D721Med (cell line): ENCODE results near the gene NEK10.

Experiments
- DNase-seq: peaks from one replicate; pipeline ENCODE4 v3.0.0; 2011; ENCODE audit warnings: low spot score; ENCODE audit not compliant: insufficient read length
- FAIRE-seq: peaks from 2 replicates; lab custom pipeline; 2011; peaks lifted over from hg19 to GRCh38; lab: Jason Lieb, UNC
- TF ChIP-seq, protein P1 (sequence below): IDR thresholded peaks from 2 replicates; pipeline ENCODE4 v1.5.1; 2012; ENCODE audit warnings: mild to moderate bottlenecking, control low read depth; ENCODE audit not compliant: insufficient read depth; ENCODE audit errors: missing control alignments

NEK10 gene

DNA sequence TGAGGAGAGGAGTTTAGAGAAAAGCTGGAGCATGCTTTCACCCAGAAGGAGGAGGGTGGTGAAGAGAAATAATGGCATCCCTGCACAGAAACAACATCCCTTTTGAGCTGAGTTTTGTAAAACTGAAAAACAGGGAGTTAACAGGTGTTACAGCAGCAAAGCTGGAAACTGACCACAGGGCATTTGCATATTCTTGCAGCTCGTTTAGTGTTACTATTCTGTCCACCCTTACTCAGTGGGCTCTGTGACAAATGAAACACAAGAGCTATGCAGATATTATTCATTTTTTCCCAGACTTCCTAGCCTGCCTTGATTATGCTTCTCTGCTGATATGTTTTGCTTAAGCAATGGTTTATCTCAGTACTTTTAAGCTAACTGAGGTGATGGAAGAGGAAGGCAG lies 272.0 kb downstream of the NEK10 start:
- DNase-seq (no peak), FAIRE-seq (no peak)
- TF ChIP-seq, protein P1, sequence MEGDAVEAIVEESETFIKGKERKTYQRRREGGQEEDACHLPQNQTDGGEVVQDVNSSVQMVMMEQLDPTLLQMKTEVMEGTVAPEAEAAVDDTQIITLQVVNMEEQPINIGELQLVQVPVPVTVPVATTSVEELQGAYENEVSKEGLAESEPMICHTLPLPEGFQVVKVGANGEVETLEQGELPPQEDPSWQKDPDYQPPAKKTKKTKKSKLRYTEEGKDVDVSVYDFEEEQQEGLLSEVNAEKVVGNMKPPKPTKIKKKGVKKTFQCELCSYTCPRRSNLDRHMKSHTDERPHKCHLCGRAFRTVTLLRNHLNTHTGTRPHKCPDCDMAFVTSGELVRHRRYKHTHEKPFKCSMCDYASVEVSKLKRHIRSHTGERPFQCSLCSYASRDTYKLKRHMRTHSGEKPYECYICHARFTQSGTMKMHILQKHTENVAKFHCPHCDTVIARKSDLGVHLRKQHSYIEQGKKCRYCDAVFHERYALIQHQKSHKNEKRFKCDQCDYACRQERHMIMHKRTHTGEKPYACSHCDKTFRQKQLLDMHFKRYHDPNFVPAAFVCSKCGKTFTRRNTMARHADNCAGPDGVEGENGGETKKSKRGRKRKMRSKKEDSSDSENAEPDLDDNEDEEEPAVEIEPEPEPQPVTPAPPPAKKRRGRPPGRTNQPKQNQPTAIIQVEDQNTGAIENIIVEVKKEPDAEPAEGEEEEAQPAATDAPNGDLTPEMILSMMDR: no peak

DNA sequence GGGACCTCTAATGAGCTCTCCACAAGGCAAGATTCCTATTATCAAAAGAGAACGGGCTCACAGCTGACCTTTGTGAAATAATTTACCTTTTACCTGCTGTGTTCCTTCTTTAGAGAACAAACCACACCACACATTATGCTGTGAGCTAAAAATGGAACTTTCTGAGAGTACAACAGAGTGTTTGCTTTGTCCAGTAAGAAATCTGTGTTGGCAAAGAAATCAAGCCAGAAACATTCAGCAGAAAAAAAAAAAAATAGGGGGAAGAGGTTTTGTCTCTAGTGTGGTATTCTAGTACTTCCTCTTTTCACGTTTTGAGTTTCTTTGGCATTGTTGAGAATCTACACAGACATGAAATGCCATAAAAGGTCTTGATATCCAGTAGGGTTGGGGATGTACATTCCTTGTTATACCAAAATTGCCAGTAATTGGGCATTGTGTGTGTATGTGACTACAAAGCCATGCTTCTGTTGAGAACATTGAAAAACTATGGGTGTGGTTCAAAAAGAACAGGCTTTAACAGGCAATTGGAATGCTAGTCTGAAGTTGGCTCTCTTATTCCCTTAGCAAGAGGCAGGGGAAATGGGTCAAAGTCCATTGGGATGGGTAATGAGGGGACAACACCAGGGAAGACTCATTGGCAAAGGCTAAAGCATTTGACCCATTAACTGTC lies 273.5 kb downstream of the NEK10 start:
- FAIRE-seq: no peak
- no peak for DNase-seq
- TF ChIP-seq, protein P1: no peak

- no peak for DNase-seq
- TF ChIP-seq, protein P1: no peak
- no peak for FAIRE-seq
These were observed 274.5 kb downstream of the NEK10 start for GRCh38 chr3:27094721-27095120.

- FAIRE-seq (no peak), DNase-seq (no peak)
- TF ChIP-seq, protein P1: no peak
These were observed 275.4 kb downstream of the NEK10 start for GRCh38 chr3:27093771-27094170.

DNA sequence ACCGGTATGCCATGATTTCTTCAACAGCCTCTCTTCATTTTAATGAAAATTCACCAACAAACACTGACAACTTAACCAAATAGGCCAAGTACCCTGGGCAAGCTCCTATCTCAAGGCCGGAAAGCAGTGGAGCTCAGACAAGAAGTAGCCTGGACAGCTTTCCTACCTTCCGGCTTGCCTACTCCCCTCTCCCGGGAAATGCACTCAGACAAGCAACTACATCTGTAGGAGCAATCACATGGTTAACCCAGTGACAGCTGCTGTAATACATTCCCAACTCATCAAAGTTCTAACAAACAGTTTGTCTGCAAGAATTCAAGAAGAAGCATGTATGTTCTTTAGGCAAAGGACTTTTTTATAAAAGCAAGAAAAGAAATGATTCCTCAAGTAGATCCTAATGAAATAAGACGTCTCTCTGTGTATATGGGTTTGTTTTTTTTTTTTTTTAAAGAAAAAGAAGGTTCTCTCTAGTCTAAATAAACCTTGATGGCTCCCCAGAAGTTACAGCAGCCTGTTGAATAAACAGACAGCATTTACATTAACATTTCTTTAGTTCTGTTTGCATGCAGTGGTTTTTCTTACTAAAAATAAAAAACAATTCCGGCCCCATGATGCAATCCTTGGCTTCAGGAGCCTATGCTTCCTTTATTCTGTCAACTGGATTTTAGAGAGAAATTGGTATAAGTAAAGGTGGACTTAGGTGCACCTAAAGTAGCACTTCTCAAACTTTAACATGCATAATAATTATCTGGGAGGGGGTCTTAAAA lies 278.7 kb downstream of the NEK10 start:
- FAIRE-seq: no peak
- TF ChIP-seq, protein P1: no peak
- no peak for DNase-seq

- TF ChIP-seq, protein P1: no peak
- DNase-seq (no peak), FAIRE-seq (no peak)
These were observed 279.5 kb downstream of the NEK10 start for GRCh38 chr3:27089645-27090044.

DNA sequence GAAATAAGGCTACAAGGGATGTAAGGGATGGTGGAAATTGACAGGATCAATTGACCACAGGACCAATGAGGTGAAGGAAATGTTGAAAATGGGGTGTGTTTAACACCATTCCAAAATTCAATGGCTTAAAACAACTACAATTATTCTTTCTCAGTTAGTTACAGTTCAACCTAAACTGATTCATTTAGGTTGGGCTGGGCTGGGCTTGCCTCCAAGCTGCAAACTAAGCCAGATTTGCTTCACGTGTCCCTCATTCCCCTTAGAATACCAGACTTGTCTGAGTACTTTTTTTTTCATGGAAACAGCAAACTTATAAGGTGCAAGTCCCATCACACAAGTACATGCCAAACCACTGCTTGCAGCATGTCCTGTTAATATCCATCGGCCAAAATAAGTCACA lies 280.1 kb downstream of the NEK10 start:
- DNase-seq (no peak), FAIRE-seq (no peak)
- TF ChIP-seq, protein P1: no peak
